K562 (cell line): Measurements from ENCODE around the gene YPEL2. TPM values are rescaled to one million over a fixed set of nuclear protein-coding genes. Genes with fewer than 3 reads are reported as not detected.

Source experiments
- ARID3A ChIP-seq: IDR thresholded peaks from 2 replicates; pipeline ENCODE4 v1.6.1; 2012; ENCODE audit warnings: low read depth, low read length, improper control_type of control experiment, borderline replicate concordance
- CREBBP ChIP-seq: IDR thresholded peaks from one replicate; pipeline ENCODE4 v1.6.1; 2012; ENCODE audit warnings: low read depth, mild to moderate bottlenecking, control low read depth, inconsistent platforms, low read length
- E2F8 ChIP-seq: fragments of 450-650 bp; IDR thresholded peaks from 2 replicates; pipeline ENCODE4 v1.7.1; 2018; ENCODE audit warnings: mild to moderate bottlenecking, low read depth; ENCODE audit not compliant: partially characterized antibody
- ETS1 ChIP-seq: conservative IDR thresholded peaks from 2 replicates; pipeline ENCODE4 v1.6.1; 2011; ENCODE audit warnings: low read depth, mild to moderate bottlenecking, low read length; ENCODE audit not compliant: control insufficient read depth
- ETV6 ChIP-seq, 3 experiments: fragments of 150-350 bp in 1 of 3; sonication (generic) in 1 of 3; formaldehyde crosslinking in 1 of 3; IDR thresholded peaks; 2 replicates each; pipeline versions ENCODE4 v1.6.1 to v1.8.0; 2014 to 2022; ENCODE audit warnings: borderline replicate concordance in 2 of 3, low read depth in 2 of 3, antibody characterized with exemption in 1 of 3, low read length in 1 of 3, mild to moderate bottlenecking in 1 of 3, missing genetic modification reagents in 1 of 3
- HDAC1 ChIP-seq, 2 experiments: fragments of 450-650 bp; IDR thresholded peaks; 2 replicates each; pipeline ENCODE4 v1.6.1; 2016 to 2017; ENCODE audit warnings: inconsistent platforms in 1 of 2, mild to moderate bottlenecking in 1 of 2, moderate library complexity in 1 of 2
- HNRNPUL1 ChIP-seq: fragments of 200-400 bp; formaldehyde crosslinking; IDR thresholded peaks from 2 replicates; pipeline ENCODE4 v1.6.1; 2017; ENCODE audit warnings: low read length
- MAFG ChIP-seq: fragments of 450-650 bp; conservative IDR thresholded peaks from 2 replicates; pipeline ENCODE4 v1.6.1; 2016; ENCODE audit warnings: missing genetic modification characterization, missing compliant biosample characterization
- MLLT1 ChIP-seq, 2 experiments: fragments of 450-650 bp; IDR thresholded peaks; 2 replicates each; pipeline ENCODE4 v1.6.1; 2016
- NR4A1 ChIP-seq, 2 experiments: fragments of 250-450 bp in 1 of 2; fragments of 450-650 bp in 1 of 2; sonication (Bioruptor Pico) in 1 of 2; IDR thresholded peaks; 2 replicates each; pipeline versions ENCODE4 v1.4.0 to v1.6.1; 2016 to 2020; ENCODE audit warnings: mild to moderate bottlenecking in 2 of 2, missing compliant biosample characterization in 1 of 2, missing genetic modification characterization in 1 of 2, moderate library complexity in 1 of 2
- RBM17 ChIP-seq: fragments of 200-400 bp; formaldehyde crosslinking; IDR thresholded peaks from 2 replicates; pipeline ENCODE4 v1.6.1; 2017; ENCODE audit warnings: low read depth, mild to moderate bottlenecking, low read length, borderline replicate concordance
- RCOR1 ChIP-seq, 2 experiments: IDR thresholded peaks; 2 replicates each; pipeline ENCODE4 v1.6.1; 2012; ENCODE audit warnings: low read depth in 2 of 2, low read length in 2 of 2, borderline replicate concordance in 1 of 2, improper control_type of control experiment in 1 of 2
- ZBTB11 ChIP-seq, 3 experiments: fragments of 200-800 bp in 1 of 3; fragments of 250-450 bp in 1 of 3; fragments of 450-650 bp in 1 of 3; sonication (Bioruptor Pico) in 1 of 3; sonication (Bioruptor generic) in 1 of 3; formaldehyde crosslinking in 1 of 3; IDR thresholded peaks; 2 replicates each; pipeline versions ENCODE4 v1.6.1 to v1.8.0; 2016 to 2022; ENCODE audit warnings: mild to moderate bottlenecking in 2 of 3, missing genetic modification characterization in 2 of 3, missing compliant biosample characterization in 1 of 3, moderate library complexity in 1 of 3
- ZNF780A ChIP-seq: fragments of 250-450 bp; sonication (Bioruptor Pico); IDR thresholded peaks from 2 replicates; pipeline ENCODE4 v1.5.0; 2021; ENCODE audit warnings: mild to moderate bottlenecking
- polyA plus RNA-seq, 8 experiments: library from polyadenylated mRNA; depleted of rRNA in 4 of 8; stranded (reverse) in 5 of 8; unstranded in 3 of 8; fragments of >200 nt; fragmentation: Nextera tagmentation in 2 of 8; fragmentation: Illumina TruSeq in 1 of 8; extraction: Ambion mirVana in 2 of 8; extraction: Trizol in 1 of 8; gene quantifications; 2 replicates each; pipeline versions ENCODE4 v1.2.1 to v1.2.3, GENCODE V29; 2011 to 2014; ENCODE audit warnings: inconsistent platforms in 1 of 8, missing spikeins in 1 of 8
- total RNA-seq, 7 experiments: library from RNA; depleted of rRNA in 6 of 7; stranded (reverse); fragments of >200 nt in 6 of 7; fragmentation: Illumina TruSeq in 2 of 7; extraction: Trizol in 2 of 7; gene quantifications; 2 replicates each; pipeline versions ENCODE4 v1.2.1 to v1.2.3, GENCODE V29; 2011 to 2021; ENCODE audit warnings: low replicate concordance in 1 of 7

Gene YPEL2
- total and polyA plus RNA-seq, 9 of the 15 experiments (the other 6 are each of a cell fraction or from before 2014, with no cell fraction given), result 0.11 to 2.4 (median 0.47) TPM

- TF ChIP-seq ETV6 (IDR thresholded peaks at IDR 0.05; ENCODE audit: borderline replicate concordance in 1 of 2, low read depth in 2 of 2, low read length in 1 of 2) (no peak), ETV6 (CRISPR knock-in tag; IDR thresholded peaks at IDR 0.05; ENCODE audit: borderline replicate concordance) (no peak), CREBBP (no peak), NR4A1 (CRISPR knock-in tag; IDR thresholded peaks at IDR 0.05) (no peak), NR4A1 (tag; IDR thresholded peaks at IDR 0.05) (no peak), E2F8 (no peak), ETS1 (no peak), ZBTB11 (CRISPR knock-in tag; IDR thresholded peaks at IDR 0.05) (no peak), HNRNPUL1 (no peak), ARID3A (no peak), ZNF780A (CRISPR knock-in tag) (no peak), MAFG (tag) (0 out of 2 replicates have a peak, but pooled peaks have one; percentile 35), MLLT1 (IDR thresholded peaks at IDR 0.05) (no peak), HDAC1 (IDR thresholded peaks at IDR 0.05) (0 out of 4 replicates have a peak, but pooled peaks of 1 of the 2 experiments have one; percentile 14), RBM17 (no peak), RCOR1 (IDR thresholded peaks at IDR 0.05; ENCODE audit: borderline replicate concordance in 1 of 2, low read depth in 2 of 2, low read length in 2 of 2) (peak in 1 of 2 experiments; percentile 60; a peak in 2 of 4 replicates)
Observed at GRCh38 chr17:59388069-59388556, 56.7 kb downstream of the YPEL2 start (continued).
